Measurements from ENCODE around the gene COX7A1.

- TF ChIP-seq EZH2 (IDR thresholded peaks at IDR 0.05; ENCODE audit: insufficient read depth, poor library complexity, severe bottlenecking) (no peak), EZH2phosphoT487 (IDR thresholded peaks at IDR 0.05; ENCODE audit: insufficient read depth, low read depth) (no peak)
Observed at GRCh38 chr19:36151144-36152018, 866 bp downstream of the COX7A1 start.
